Measurements from ENCODE around the gene DDX5.
"Not testable (repeated sequence)": the region's sequence is repeated elsewhere in the genome, so short reads cannot be mapped to it uniquely, and the experiment has no call there.

DDX5 gene

DNA sequence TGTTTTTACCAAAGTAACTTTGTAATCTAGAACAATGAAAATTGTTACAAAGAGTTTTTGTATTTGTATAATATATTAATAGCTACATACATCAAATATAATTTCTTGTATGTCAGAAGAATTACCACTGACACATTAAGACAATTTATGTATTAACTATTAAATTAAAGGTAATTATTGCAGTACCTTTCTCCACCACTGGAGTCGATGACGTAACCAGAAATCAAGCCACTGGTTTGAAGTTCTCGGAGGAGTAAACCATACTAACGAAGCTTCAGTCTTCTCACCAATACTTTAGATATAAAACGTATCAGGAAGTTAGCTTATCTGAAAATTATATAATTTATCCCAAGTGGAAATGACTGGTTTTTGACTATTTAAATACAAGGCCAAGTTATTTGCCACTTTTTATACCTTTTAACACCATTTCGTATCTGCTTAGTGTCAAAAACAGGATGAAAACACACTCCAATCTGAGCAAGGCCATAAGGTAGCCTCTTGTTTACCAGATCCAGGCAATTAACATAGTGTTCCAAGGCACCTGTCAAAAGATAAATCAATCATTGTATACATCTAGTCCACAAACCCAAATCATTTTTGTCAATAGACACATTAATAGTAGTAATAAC is 13.5 kb downstream of the DDX5 start:
- DNase-seq (ENCODE audit: low read depth): no peak

DNA sequence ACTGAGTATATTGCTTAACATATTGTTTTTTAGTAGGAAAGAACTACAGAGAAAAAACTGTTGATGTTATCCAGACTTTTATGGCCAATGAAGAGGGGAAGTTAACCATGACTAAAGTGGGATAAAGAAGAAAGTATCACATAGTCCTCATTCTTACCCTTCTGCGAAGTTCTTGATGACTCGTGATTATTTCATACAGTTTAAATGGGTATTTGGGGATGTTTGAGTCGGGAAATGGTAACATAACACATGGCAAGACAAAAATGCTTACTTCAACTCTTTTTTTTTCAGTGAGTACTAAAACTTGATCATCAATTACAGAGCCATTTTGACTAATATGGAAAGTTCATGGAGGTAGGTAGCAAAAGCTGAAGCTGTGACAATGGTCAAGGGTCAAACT is 14.1 kb downstream of the DDX5 start:
- no peak for DNase-seq (ENCODE audit: low read depth)

DNA sequence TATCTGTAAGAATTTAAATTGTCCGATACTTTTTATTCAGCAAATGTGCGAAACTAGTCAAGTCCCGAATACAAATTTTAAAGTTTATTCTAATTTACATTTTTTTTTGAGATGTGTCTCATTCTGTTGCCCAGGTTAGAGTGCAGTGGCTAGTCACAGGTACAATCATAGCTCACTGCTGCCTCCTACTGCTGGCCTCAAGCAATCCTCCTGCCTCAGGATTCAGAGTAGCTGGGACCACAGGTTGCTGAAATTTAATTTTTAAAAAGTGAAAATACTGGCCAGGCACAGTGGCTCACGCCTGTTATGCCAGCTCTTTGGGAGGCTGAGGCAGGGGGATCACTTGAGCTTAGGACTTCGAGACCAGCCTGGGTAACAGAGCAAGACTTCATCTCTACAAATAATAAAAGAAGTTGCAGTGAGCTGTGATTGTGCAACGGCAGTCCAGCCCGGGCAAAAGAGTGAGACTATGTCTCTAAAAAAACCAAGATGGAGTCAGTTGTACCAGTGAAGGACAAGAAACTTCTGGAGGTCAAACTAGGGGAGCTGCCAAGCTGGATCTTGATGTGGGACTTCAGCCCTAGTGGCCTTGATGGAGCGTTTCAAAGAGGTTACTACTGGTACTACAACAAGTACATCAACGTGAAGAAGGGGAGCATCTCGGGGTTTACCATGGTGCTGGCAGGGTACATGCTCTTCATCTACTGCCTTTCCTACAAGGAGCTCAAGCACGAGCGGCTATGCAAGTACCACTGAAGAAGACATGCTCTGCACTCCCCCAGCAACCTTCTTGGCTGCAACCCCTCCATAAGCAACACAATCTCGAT is 14.8 kb downstream of the DDX5 start:
- no peak for DNase-seq (ENCODE audit: low read depth)

DNA sequence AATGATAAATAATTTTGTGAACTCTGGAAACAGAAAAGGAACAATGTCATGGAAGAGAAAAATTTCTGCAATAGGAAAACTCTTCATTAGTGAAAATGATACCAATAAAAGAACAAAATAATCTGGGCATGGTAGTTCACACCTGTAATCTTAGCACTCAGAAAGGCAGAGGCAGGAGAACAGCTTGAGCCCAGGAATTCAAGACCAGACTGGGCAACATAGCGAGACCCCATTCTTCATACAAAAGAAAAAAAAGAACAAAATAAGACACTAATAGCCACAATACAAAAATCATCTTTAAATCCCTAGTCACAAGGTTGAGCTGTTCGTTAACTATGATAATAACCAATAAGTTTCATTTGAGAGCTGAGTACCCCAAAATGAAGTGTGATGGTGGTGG is 17.8 kb downstream of the DDX5 start:
- no peak for DNase-seq (ENCODE audit: low read depth)

DNA sequence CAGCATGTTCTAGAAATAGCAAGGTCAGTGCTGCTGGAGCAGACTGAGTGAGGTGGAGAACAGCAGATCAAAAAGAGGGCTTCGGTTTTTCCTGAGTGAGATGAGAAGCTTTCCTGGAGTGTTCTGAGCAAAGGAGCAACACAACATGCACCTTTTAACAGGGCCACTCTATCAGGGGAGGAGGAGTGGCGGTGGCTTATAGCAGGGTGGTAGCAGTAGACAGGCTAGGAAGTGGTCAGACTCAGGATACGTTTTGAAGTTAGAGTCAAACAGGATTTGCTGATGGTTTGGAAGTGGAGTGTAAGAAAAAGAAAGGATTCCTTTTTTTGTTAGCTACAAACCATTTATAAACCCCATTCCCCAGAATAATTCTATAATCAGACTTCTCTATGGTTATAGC is 21.7 kb downstream of the DDX5 start:
- DNase-seq (ENCODE audit: low read depth): no peak

DNA sequence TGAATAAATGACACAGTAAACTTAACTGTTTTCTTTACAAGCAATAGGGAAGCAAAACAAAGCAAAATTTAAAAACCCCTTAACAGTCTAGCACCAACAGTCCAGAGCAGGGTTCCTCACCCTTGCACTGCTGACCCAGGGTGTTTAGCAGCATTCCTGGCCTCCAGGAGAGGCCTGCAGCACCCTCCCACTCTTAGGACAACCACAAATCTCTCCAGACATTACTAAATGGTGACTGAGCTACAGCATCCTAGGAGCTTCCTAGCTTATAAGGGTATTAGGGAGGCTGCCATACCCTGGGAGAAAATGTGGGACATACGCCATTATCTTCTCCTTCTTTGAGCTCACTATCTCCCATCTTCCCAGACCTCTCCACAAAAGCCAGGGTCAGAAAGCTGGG is 25.1 kb downstream of the DDX5 start:
- DNase-seq (ENCODE audit: low read depth): no peak

DNA sequence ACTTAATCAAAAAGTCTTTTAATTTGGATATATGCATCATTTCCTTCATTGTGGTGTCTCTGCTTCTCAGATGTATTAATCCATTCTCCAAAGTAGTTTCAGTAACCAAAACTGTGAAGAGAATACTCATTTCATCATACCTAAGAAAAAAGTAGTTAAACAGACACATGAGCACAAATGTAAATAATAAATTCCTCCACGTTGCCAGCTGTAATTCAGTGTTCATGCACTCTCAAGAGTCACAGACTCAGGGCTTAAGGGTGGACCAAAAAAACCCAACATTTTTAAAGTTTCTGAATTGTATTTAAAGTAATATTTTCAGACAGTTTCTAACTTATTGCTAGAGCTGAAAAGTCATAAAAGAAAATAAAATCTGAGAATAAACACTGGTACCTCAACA is 28.2 kb downstream of the DDX5 start:
- DNase-seq (ENCODE audit: low read depth): no peak

DNA sequence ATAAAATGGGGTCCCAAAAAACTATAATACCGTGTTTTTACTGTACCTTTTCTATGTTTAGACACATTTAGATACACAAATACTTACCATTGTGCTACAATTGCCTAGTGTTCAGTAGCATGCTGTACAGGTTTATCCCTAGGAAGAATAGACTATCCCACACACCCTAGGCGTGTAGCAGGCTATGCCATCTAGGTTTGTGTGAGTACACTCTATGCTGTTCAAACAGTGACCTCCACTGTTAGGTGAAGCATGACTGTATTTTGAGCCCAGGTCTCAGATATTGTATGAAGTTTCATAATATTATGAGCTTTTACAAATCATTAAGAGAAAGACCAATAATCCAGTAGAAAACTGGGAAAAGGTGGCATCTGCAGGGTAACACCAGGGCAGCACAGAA is 33.5 kb downstream of the DDX5 start:
- DNase-seq (ENCODE audit: low read depth): no peak

DNA sequence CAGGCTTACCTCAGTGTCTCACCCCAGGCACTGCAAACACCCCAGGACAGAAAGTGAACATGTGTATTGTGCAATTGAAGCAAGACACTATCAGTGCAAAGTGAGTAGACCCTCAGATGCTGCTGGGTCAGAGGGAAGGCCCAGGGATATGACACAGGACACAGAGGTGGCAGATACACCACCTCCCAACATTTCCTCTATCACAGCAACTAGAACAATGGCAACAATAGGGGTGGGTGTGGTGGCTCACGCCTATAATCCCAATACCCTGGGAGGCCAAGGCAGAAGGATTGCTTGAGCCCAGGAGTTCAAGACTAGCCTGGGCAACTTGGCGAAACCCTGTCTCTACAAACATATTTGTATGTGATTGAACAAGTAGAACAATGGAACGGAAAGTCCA is 34.6 kb downstream of the DDX5 start:
- DNase-seq (ENCODE audit: low read depth): no peak

DNA sequence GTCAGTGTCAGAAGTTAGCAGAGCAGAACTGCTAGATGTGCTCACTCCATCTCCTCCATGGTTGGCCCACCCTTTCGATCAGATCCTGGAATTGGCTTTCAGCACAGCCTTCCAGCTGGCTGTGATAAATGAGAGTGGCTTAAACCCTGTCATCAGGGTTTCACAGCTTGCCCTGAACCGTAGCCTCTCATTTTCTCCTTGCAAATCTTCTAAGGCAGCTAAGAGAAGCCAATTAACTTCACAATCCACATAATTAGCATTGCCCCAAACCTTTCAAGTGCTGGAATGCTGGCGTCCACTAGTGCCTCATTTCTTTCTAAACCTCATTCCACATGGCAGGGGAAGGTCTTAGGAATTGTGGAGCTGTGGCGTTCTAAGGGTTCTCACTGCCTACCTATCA is 35.5 kb downstream of the DDX5 start:
- no peak for DNase-seq (ENCODE audit: low read depth)

DNA sequence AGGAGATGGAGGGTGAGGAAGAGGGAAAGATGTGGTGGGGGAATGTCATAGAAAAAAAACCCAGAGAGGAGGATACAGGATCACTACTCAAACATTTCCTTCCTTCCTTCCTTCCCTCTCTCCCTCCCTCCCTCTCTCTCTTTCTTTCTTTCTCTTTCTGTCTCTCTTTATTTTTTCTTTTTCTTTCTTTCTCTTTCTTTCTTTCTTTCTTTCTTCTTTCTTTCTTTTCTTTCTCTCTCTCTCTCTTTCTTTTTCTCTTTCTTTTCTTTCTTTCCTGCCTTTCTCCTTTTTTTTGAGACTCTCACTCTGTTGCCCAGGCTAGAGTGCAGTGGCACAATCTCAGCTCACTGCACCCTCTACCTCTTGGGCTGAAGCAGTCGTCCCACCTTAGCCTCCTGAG is 39.3 kb downstream of the DDX5 start:
- not testable (repeated sequence) for DNase-seq (ENCODE audit: low read depth)

DNA sequence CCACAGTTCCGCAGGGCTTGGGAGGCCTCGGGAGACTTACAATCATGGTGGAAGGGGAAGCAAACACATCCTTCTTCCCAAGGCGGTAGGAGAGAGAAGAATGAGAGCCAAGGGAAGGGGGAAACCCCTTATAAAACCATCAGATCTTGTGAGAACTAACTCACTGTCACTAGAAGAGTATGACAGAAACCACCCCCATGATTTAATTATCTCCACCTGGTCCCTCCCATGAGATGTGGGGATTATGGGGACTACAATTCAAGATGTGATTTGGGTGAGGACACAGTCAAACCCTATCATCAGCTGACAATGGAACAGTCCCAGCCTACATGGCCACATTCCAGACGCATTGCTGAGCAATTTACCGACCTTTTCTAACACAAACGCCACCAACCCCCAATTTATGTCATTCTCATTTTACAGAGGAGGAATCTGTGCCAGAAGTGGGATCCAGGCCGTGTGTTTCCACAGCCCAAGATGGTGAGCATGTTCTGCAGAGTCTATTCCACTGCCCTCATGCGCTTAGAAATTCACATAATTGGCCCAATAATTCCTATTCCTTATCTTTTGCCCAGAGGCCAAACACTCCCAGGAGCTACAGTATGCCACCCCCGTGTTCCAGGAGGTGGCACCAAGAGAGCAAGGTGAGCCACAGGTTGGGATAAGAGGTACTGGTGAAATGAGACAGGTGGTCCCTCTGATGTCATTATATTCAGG is 39.9 kb downstream of the DDX5 start:
- DNase-seq (ENCODE audit: low read depth): no peak

DNA sequence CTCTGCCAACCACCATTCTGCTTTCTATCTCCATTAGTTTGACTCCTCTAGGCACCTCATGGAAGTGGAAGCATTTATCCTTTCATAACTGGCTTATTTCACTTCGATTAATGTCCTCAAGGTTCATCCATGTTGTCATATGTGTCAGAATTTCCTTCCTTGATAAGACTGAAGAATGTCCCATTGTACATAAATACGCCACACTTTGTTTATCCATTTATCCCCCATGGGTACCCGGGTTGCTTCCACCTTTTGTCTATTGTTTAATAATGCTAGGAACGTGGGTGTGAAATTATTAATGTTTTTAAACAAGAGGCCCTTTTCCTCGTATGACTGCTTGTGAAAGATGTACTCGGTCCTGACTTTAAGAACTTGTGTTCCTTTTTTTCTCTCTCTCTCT is 44.3 kb downstream of the DDX5 start:
- DNase-seq (ENCODE audit: low read depth): no peak

DNA sequence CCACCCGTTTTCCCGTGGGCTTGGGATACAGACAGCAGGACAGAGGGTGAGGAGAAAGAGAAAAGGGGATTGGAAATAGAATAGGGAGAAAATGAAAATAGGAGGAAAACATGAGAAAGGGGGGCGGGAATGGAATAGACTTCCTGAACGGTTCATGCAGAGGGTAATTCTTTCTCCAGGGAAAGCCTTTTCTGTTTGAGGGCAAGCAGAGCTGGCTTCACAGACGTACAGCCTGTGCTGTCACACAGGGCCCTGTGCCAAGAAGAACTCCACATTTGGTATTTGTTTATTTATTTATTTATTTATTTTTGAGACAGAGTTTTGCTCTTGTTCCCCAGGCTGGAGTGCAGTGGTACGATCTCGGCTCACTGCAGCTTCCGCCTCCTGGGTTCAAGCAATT is 45.1 kb downstream of the DDX5 start:
- no peak for DNase-seq (ENCODE audit: low read depth)

DNA sequence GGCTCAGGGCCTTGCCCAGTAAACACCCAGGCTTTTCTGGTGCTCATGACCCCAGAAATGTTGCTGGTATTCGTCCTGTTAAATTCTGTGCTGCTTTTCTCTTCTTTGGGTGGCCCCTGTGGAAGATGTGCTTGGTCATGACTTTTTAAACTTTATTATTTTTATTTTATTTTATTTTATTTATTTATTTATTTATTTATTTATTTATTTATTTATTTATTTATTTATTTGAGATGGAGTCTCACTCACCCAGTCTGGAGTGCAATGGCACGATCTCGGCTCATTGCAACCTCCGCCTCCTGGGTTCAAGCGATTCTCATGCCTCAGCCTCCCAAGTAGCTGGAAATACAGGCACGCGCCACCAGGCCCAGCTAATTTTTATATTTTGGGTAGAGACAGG is 46.3 kb downstream of the DDX5 start:
- DNase-seq (ENCODE audit: low read depth): not testable (repeated sequence)

DNA sequence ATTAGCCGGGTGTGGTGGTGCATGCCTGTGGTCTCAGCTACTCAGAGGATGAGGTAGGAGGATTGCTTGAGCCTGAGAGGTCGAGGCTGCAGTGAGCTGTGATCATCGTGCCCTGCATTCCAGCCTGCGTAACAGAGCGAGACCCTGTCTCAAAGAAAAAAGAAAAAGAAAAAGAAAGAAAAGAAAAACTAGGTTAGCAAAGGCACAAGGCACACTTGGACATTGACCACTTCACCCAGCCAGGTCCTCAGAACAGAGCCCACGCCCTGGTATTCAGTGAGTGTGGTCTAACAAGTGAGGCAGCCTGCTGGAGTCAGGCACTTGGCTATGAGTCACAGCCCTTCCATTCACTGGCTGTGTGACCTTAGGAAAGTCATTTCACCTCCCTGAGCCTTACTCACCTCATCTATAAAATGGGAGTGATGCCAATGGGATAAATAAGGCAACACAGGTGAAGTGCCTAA is 46.8 kb downstream of the DDX5 start:
- no peak for DNase-seq (ENCODE audit: low read depth)

DNA sequence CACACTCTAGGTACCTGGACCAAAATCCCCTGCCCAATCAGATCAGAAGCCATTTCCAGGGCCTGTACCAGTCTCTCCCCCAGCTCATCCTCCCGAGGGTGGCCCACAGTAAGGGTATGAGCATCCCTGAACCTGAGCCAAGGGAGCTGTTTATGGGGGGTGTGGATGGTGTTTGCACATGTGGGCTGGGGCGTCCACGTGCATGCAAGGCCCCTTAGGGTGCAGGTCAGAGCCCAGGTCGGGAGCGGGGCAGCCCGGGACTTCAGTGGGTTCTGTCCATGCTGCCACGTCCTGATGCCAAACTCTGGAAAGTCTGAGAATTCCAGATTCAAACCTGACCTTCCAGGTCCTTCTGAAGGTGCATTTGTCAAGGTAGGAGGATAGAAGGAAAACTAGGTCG is 47.3 kb downstream of the DDX5 start:
- DNase-seq (ENCODE audit: low read depth): no peak

DNA sequence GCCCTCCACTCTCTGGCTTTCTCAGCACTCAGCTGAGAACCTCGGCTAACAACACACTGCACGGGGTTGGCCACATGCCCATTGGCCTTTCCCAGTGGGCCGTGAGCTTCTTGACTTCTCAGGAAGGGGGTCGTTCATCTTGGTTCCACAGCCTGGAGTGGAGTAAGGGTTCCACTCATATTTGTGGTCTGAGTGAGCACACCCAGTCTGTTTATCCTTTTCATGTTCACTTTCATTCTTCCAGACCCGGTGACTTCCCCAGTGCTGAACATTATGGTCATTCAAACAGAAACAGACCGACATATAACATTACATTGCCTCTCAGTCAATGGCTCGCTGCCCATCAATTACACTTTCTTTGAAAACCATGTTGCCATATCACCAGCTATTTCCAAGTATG is 48.9 kb downstream of the DDX5 start:
- no peak for DNase-seq (ENCODE audit: low read depth)

DNA sequence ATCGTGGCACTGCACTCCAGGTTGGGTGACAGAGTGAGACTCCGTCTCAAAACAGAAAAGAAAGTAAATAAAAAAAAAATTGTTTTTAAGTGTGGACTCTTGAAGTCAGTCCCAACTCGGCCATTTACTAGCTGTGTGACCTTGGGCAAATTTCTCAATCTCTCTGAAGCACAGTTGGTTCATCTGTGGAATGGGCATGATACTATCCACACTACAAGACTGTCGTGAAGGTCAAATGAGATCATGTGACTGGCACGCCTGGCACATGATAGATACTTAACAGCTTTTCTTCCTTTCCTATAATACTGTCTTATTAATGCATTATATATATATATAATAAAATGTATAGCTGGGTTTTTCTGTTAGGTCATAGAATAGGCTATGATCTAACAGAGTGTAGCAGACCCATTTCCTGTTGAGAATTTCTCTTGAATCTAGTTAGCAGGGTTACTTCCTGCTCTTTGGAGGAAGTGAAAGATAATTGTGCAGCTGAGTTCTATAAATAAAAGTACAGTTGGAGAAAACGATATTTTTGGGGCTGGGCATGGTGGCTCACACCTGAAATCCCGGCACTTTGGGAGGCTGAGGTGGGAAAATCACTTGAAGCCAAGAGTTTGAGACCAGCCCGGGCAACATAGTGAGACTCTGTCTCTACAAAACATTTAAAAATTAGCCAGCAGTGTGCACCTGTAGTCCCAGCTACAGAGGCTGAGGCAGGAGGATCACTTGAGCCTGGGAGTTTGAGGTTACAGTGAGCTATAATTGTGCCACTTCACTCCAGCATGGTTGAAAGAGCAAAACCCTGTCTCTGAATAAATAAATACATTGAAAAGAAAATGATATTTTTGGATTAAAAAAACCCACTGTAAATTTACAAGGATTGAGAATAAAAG is 49.9 kb downstream of the DDX5 start:
- DNase-seq (ENCODE audit: low read depth): no peak

DNA sequence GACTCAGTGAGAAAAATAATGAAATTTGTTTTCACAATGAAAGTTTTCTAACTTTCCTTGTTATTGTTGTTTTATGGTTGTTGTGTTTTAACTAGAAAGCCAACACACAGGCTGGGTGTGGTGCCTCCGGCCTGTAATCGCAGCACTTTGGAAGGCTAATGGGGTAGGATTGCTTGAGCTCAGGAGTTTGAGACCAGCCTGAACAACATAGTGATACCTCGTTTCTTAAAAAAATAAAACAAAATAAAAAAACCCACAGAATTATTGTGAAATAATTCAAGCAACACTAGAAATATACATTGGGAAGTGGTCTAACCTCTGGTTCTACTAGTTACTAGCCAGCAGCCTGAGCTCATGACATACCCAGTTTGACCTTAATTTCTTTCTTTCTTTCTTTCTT is 56.5 kb downstream of the DDX5 start:
- no peak for DNase-seq (ENCODE audit: low read depth)

DNA sequence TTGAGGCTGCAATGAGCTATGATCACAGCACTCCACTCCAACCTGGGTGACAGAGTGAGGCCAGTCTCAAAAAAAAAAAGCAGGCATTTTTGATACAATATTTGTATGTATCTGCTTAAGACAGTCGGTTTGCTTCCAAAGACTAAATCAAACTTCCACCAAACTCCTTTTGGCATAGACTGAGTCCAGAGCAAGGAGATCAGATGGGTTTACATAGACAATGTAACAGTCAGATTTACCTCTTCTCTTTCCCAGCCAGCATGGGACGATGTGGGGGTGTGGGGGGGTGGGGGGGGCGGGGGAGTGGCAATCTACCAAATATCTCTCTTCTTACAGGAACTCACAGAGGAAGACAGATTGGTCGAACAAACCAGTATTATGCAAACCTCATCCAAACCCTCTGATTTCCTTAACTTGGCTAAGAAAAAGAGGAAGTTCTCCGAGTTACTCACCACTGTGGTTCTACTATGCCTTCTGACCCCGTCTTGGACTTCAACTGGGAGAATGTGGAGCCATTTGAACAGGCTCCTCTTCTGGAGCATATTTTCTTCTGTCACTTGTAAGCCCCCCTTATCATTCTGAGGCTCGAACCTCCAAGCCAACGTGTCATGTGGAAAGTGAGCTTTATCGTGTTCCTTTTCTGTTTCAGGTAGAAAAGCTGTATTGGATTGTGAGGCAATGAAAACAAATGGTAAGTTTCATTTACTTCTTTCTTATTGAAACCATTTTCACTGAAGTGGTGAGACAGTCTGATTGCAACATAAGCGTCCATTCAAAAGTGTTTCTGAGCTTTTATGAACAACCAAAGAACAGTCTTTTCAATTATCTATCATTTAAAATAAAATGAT is 57.2 kb downstream of the DDX5 start, which contains the start of gene MILR1:
TSS of gene MILR1 (plus strand) at position 451 of the 848 bp plus-strand sequence. CDS start at position 505, 54 bp downstream.
- DNase-seq (ENCODE audit: low read depth): no peak
